Femur (tissue), 1 donor: Measurements from ENCODE around the gene PPM1D.

ENCODE experiments used
- DNase-seq: peaks from one replicate; pipeline ENCODE4 v3.0.0-alpha.2; 2017

PPM1D gene

GRCh38 chr17:60675997-60676396 lies 76.0 kb downstream of the PPM1D start:
- DNase-seq: no peak

GRCh38 chr17:60676758-60677307 lies 76.8 kb downstream of the PPM1D start:
- DNase-seq: no peak

- peak; percentile 99 for DNase-seq
Observed at GRCh38 chr17:60677308-60678117, 77.5 kb downstream of the PPM1D start, which contains the start of gene BCAS3. Gene BCAS3, plus strand, starts transcription at chr17:60677851.

GRCh38 chr17:60678118-60678444 lies 78.1 kb downstream of the PPM1D start:
- no peak for DNase-seq

GRCh38 chr17:60679287-60679686 lies 79.3 kb downstream of the PPM1D start:
- no peak for DNase-seq

GRCh38 chr17:60680754-60681153 lies 80.8 kb downstream of the PPM1D start:
- no peak for DNase-seq

- no peak for DNase-seq
Observed at GRCh38 chr17:60685437-60685836, 85.4 kb downstream of the PPM1D start.

GRCh38 chr17:60695960-60696359 lies 96.0 kb downstream of the PPM1D start:
- DNase-seq: no peak

GRCh38 chr17:60699090-60699489 lies 99.1 kb downstream of the PPM1D start:
- no peak for DNase-seq

GRCh38 chr17:60704170-60704569 lies 104.2 kb downstream of the PPM1D start:
- no peak for DNase-seq

GRCh38 chr17:60712675-60713074 lies 112.7 kb downstream of the PPM1D start:
- DNase-seq: no peak

- DNase-seq: no peak
Observed at GRCh38 chr17:60713608-60714007, 113.6 kb downstream of the PPM1D start.
